ENCODE measurements around the gene EFCAB6. TPM values are rescaled to one million over a fixed set of nuclear protein-coding genes. Genes with fewer than 3 reads are reported as not detected.

EFCAB6 gene
- total and polyA plus RNA-seq, 10 of the 15 experiments (the other 5 are each of a cell fraction or from before 2014, with no cell fraction given), result 0.05 to 0.42 (median 0.19) TPM

GRCh38 chr22:43754176-43754575, 57.9 kb downstream of the EFCAB6 start:
- in situ Hi-C loops (cut with MboI), result no loop called here
- Histone ChIP-seq H3K27me3 (replicated peaks in 1 of 2; ENCODE audit: control insufficient read depth in 2 of 2, insufficient read depth in 2 of 2, low read length in 1 of 2) (no peaks in the 10 kb centered on the region; a peak in 1 of 4 replicates), H3K9ac (ENCODE audit: control insufficient read depth, insufficient read depth, low read length) (no peak overlapping the region), H3K36me3 (ENCODE audit: control insufficient read depth in 2 of 2, insufficient read depth in 2 of 2, low read length in 1 of 2) (no peaks in the 10 kb centered on the region), H3K27ac (ENCODE audit: control insufficient read depth, insufficient read depth) (no peak overlapping the region), H2AFZ (ENCODE audit: control insufficient read depth, low read depth, low read length) (no peak overlapping the region), H3K9me3 (replicated peaks; ENCODE audit: control insufficient read depth, insufficient read depth, low read length) (no peaks in the 10 kb centered on the region), H3K4me3 (no peak overlapping the region), H3K79me2 (ENCODE audit: control insufficient read depth, insufficient read depth, low read length) (no peaks in the 10 kb centered on the region), H3K4me1 (ENCODE audit: control insufficient read depth, insufficient read depth, low read length) (no peaks in the 10 kb centered on the region), H3K4me2 (ENCODE audit: control insufficient read depth, insufficient read depth) (no peak overlapping the region), H4K20me1 (ENCODE audit: control insufficient read depth, insufficient read depth) (no peaks in the 10 kb centered on the region)
- TF ChIP-seq NR2F1 (conservative IDR thresholded peaks at IDR 0.05) (no peak), ZSCAN29 (IDR thresholded peaks at IDR 0.05) (no peak), ZBTB4 (CRISPR knock-in tag; IDR thresholded peaks at IDR 0.05) (no peak), DPF2 (IDR thresholded peaks at IDR 0.05) (no peak)
- BruUV-seq (replicated peaks), result no TSS peak
- WGBS (ENCODE audit: insufficient coverage, insufficient replicate concordance, low lambda C conversion rate, missing lambda C conversion rate), result 7% methylated on average over 5 of the region's 5 CpGs
- intact Hi-C loops (cut with micrococcal nuclease; ENCODE audit: unreplicated experiment), result loop anchor here (5.0 kb wide), 1 partner anchor 73 kb away; no protein-coding TSS in a partner anchor
- CTCF ChIA-PET, result no interaction called here
- no peak for FAIRE-seq
- ATAC-seq, result no peak
- RAD21 ChIA-PET (ENCODE audit: unreplicated experiment), result no interaction called here
- POLR2A ChIA-PET, result no interaction called here
- SMC1A ChIA-PET (ENCODE audit: uncharacterized antibody, unreplicated experiment), result interaction anchor here (1.1 kb wide), 1 partner anchor 11 kb away, joined by 3 read pairs; no protein-coding TSS in a partner anchor
- no peak for DNase-seq (ENCODE audit: low read depth, low spot score)

- RAD21 ChIA-PET (ENCODE audit: unreplicated experiment), result no interaction called here
- in situ Hi-C loops (cut with MboI) (no loop called here), intact Hi-C loops (cut with micrococcal nuclease; ENCODE audit: unreplicated experiment) (loop anchor here (5.0 kb wide), 1 partner anchor 74 kb away; no protein-coding TSS in a partner anchor)
- WGBS (ENCODE audit: insufficient coverage, insufficient replicate concordance, low lambda C conversion rate, missing lambda C conversion rate), result 3% methylated on average over 2 of the region's 2 CpGs
- no peak for FAIRE-seq
- H3K36me3 ChIP-seq (ENCODE audit: control insufficient read depth in 2 of 2, insufficient read depth in 2 of 2, low read length in 1 of 2), result no peaks in the 10 kb centered on the region
- no peak for DNase-seq (ENCODE audit: low read depth, low spot score)
- no peaks in the 10 kb centered on the region; a peak in 1 of 4 replicates for H3K27me3 ChIP-seq (replicated peaks in 1 of 2; ENCODE audit: control insufficient read depth in 2 of 2, insufficient read depth in 2 of 2, low read length in 1 of 2)
- CTCF ChIA-PET, result no interaction called here
- POLR2A ChIA-PET, result no interaction called here
- H3K4me1 ChIP-seq (ENCODE audit: control insufficient read depth, insufficient read depth, low read length), result no peaks in the 10 kb centered on the region
- H3K79me2 ChIP-seq (ENCODE audit: control insufficient read depth, insufficient read depth, low read length), result no peaks in the 10 kb centered on the region
- H3K4me3 ChIP-seq, result no peak overlapping the region
- H4K20me1 ChIP-seq (ENCODE audit: control insufficient read depth, insufficient read depth), result no peaks in the 10 kb centered on the region
- H3K9me3 ChIP-seq (replicated peaks; ENCODE audit: control insufficient read depth, insufficient read depth, low read length), result no peaks in the 10 kb centered on the region
- H3K9ac ChIP-seq (ENCODE audit: control insufficient read depth, insufficient read depth, low read length), result no peak overlapping the region
- BruUV-seq (replicated peaks), result no TSS peak
- H3K27ac ChIP-seq (ENCODE audit: control insufficient read depth, insufficient read depth), result no peak overlapping the region
- H2AFZ ChIP-seq (ENCODE audit: control insufficient read depth, low read depth, low read length), result no peak overlapping the region
- ATAC-seq, result no peak
- SMC1A ChIA-PET (ENCODE audit: uncharacterized antibody, unreplicated experiment), result interaction anchor here (1.1 kb wide), 1 partner anchor 10 kb away, joined by 3 read pairs; no protein-coding TSS in a partner anchor
- no peak overlapping the region for H3K4me2 ChIP-seq (ENCODE audit: control insufficient read depth, insufficient read depth)
- no peak for TF ChIP-seq WRNIP1 (IDR thresholded peaks at IDR 0.05; ENCODE audit: borderline replicate concordance, low read depth, low read length)
- TF ChIP-seq, protein P1, sequence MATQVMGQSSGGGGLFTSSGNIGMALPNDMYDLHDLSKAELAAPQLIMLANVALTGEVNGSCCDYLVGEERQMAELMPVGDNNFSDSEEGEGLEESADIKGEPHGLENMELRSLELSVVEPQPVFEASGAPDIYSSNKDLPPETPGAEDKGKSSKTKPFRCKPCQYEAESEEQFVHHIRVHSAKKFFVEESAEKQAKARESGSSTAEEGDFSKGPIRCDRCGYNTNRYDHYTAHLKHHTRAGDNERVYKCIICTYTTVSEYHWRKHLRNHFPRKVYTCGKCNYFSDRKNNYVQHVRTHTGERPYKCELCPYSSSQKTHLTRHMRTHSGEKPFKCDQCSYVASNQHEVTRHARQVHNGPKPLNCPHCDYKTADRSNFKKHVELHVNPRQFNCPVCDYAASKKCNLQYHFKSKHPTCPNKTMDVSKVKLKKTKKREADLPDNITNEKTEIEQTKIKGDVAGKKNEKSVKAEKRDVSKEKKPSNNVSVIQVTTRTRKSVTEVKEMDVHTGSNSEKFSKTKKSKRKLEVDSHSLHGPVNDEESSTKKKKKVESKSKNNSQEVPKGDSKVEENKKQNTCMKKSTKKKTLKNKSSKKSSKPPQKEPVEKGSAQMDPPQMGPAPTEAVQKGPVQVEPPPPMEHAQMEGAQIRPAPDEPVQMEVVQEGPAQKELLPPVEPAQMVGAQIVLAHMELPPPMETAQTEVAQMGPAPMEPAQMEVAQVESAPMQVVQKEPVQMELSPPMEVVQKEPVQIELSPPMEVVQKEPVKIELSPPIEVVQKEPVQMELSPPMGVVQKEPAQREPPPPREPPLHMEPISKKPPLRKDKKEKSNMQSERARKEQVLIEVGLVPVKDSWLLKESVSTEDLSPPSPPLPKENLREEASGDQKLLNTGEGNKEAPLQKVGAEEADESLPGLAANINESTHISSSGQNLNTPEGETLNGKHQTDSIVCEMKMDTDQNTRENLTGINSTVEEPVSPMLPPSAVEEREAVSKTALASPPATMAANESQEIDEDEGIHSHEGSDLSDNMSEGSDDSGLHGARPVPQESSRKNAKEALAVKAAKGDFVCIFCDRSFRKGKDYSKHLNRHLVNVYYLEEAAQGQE (IDR thresholded peaks at IDR 0.05; ENCODE audit: low read depth, low read length), result no peak
- TF ChIP-seq TCF12 (IDR thresholded peaks at IDR 0.05; ENCODE audit: low read depth, low read length), result no peak
- TF ChIP-seq SMARCA5 (IDR thresholded peaks at IDR 0.05), result no peak
- no peak for TF ChIP-seq ZZZ3 (IDR thresholded peaks at IDR 0.05; ENCODE audit: control insufficient read depth, insufficient read length, low read depth)
- TF ChIP-seq IKZF1 (conservative IDR thresholded peaks at IDR 0.05), result no peak
- no peak for TF ChIP-seq ZNF274 (IDR thresholded peaks at IDR 0.05; ENCODE audit: insufficient read depth, insufficient read length)
- TF ChIP-seq POLR2AphosphoS5 (IDR thresholded peaks at IDR 0.05; ENCODE audit: low read length), result no peak
- no peak for TF ChIP-seq CBX3 (IDR thresholded peaks at IDR 0.05; ENCODE audit: borderline replicate concordance, low read depth)
These were observed 58.4 kb downstream of the EFCAB6 start for GRCh38 chr22:43753688-43754087.

Measured in GM12878 (cell line).